Immature natural killer cell (primary cell): ENCODE measurements around the gene TEX26. TPM values are rescaled to one million over a fixed set of nuclear protein-coding genes. Genes with fewer than 3 reads are reported as not detected.

Experiments
- DNase-seq, 3 donors: peaks; one replicate each; pipeline ENCODE4 v3.0.0; 2022; ENCODE audit warnings: mixed read lengths in 1 of 3
- H3K27ac Mint-ChIP-seq, 6 donors: one replicate each; pipeline ENCODE4 v1.8.0; 2020; ENCODE audit warnings: mixed read lengths in 6 of 6, mild to moderate bottlenecking in 5 of 6, inconsistent platforms in 4 of 6, moderate library complexity in 3 of 6
- H3K27me3 Mint-ChIP-seq, 3 donors: one replicate each; pipeline ENCODE4 v1.8.0; 2020 to 2021; ENCODE audit warnings: low read depth in 3 of 3, mild to moderate bottlenecking in 3 of 3, mixed read lengths in 3 of 3, moderate library complexity in 3 of 3, inconsistent platforms in 1 of 3
- H3K36me3 Mint-ChIP-seq, 3 donors: one replicate each; pipeline ENCODE4 v1.8.0; 2020; ENCODE audit warnings: mixed read lengths in 3 of 3, inconsistent platforms in 2 of 3, mild to moderate bottlenecking in 2 of 3
- H3K4me1 Mint-ChIP-seq, 2 donors: one replicate each; pipeline ENCODE4 v1.8.0; 2020; ENCODE audit warnings: inconsistent platforms in 2 of 2, mild to moderate bottlenecking in 2 of 2, mixed read lengths in 2 of 2, moderate library complexity in 1 of 2
- H3K4me3 Mint-ChIP-seq, 5 donors: one replicate each; pipeline ENCODE4 v1.8.0; 2020; ENCODE audit warnings: mild to moderate bottlenecking in 5 of 5, mixed read lengths in 5 of 5, inconsistent platforms in 3 of 5, moderate library complexity in 3 of 5
- H3K9me3 Mint-ChIP-seq, 6 donors: one replicate each; pipeline ENCODE4 v1.8.0; 2020; ENCODE audit warnings: mild to moderate bottlenecking in 6 of 6, mixed read lengths in 6 of 6, inconsistent platforms in 4 of 6, moderate library complexity in 3 of 6
- polyA plus RNA-seq, 3 donors: library from polyadenylated mRNA; unstranded; fragments of 300-500 nt; fragmentation: Illumina TruSeq; gene quantifications; one replicate each; pipeline ENCODE4 v1.2.3, GENCODE V29; 2021

TEX26 gene
- not detected for polyA plus RNA-seq

GRCh38 chr13:30932481-30933353, at the start of gene TEX26:
Gene TEX26, plus strand, starts transcription at chr13:30932656. Its CDS starts 60 bp downstream, at chr13:30932716.
- no peak within 1 kb of the TSS for H3K27ac Mint-ChIP-seq
- DNase-seq: no peak

GRCh38 chr13:30882996-30883766, 49.3 kb upstream of the TEX26 start:
- H3K4me3 Mint-ChIP-seq: no peak overlapping the region
- H3K9me3 Mint-ChIP-seq: peaks cover 0 to 4% (median 0%) of the 10 kb centered on the region in 6 donors
- H3K36me3 Mint-ChIP-seq: peaks cover 0 to 4% (median 3%) of the 10 kb centered on the region in 3 donors
- H3K27me3 Mint-ChIP-seq: peaks cover 0 to 7% (median 4%) of the 10 kb centered on the region in 3 donors
- no peak for DNase-seq
- no peak overlapping the region for H3K27ac Mint-ChIP-seq
- H3K4me1 Mint-ChIP-seq: no peaks in the 10 kb centered on the region

More at GRCh38 chr13:30932481-30933353, at the start of gene TEX26:
- no peak within 1 kb of the TSS for H3K4me3 Mint-ChIP-seq
- no peaks in the 10 kb centered on the region for H3K36me3 Mint-ChIP-seq
- no peaks in the 10 kb centered on the region for H3K4me1 Mint-ChIP-seq
- peaks cover 0 to 3% (median 0%) of the 10 kb centered on the region in 6 donors for H3K9me3 Mint-ChIP-seq
- peaks cover 4 to 21% (median 7%) of the 10 kb centered on the region in 3 donors for H3K27me3 Mint-ChIP-seq

GRCh38 chr13:30884543-30884942, 47.9 kb upstream of the TEX26 start:
- H3K9me3 Mint-ChIP-seq: peaks cover 0 to 4% (median 0%) of the 10 kb centered on the region in 6 donors
- H3K4me1 Mint-ChIP-seq: no peaks in the 10 kb centered on the region
- peaks cover 0 to 10% (median 2%) of the 10 kb centered on the region in 3 donors for H3K27me3 Mint-ChIP-seq
- no peak overlapping the region for H3K4me3 Mint-ChIP-seq
- no peak overlapping the region for H3K27ac Mint-ChIP-seq
- H3K36me3 Mint-ChIP-seq: peaks cover 0 to 4% (median 3%) of the 10 kb centered on the region in 3 donors
- DNase-seq: no peak

GRCh38 chr13:30889196-30889690, 43.2 kb upstream of the TEX26 start:
- Mint-ChIP-seq H3K9me3 (peaks cover 0 to 4% (median 0%) of the 10 kb centered on the region in 6 donors), H3K4me3 (no peak overlapping the region), H3K36me3 (no peaks in the 10 kb centered on the region), H3K27ac (no peak overlapping the region), H3K27me3 (peaks cover 0 to 10% (median 0%) of the 10 kb centered on the region in 3 donors), H3K4me1 (no peaks in the 10 kb centered on the region)
- no peak for DNase-seq

GRCh38 chr13:30892966-30893365, 39.5 kb upstream of the TEX26 start:
- no peak overlapping the region for H3K27ac Mint-ChIP-seq
- H3K36me3 Mint-ChIP-seq: no peaks in the 10 kb centered on the region
- no peak for DNase-seq
- H3K9me3 Mint-ChIP-seq: peaks cover 0 to 2% (median 0%) of the 10 kb centered on the region in 6 donors
- no peaks in the 10 kb centered on the region for H3K4me1 Mint-ChIP-seq
- H3K27me3 Mint-ChIP-seq: peaks cover 0 to 24% (median 0%) of the 10 kb centered on the region in 3 donors
- H3K4me3 Mint-ChIP-seq: no peak overlapping the region

GRCh38 chr13:30895773-30896172, 36.7 kb upstream of the TEX26 start:
- Mint-ChIP-seq H3K4me1 (peaks cover 0 to 2% of the 10 kb centered on the region in 2 donors), H3K9me3 (peaks cover 0 to 2% (median 0%) of the 10 kb centered on the region in 6 donors), H3K36me3 (no peaks in the 10 kb centered on the region), H3K4me3 (no peak overlapping the region), H3K27ac (no peak overlapping the region), H3K27me3 (peaks cover 0 to 30% (median 2%) of the 10 kb centered on the region in 3 donors)
- no peak for DNase-seq

GRCh38 chr13:30898070-30898469, 34.4 kb upstream of the TEX26 start:
- Mint-ChIP-seq H3K27ac (no peak overlapping the region), H3K36me3 (no peaks in the 10 kb centered on the region), H3K4me3 (no peak overlapping the region), H3K4me1 (peaks cover 0 to 2% of the 10 kb centered on the region in 2 donors), H3K27me3 (peaks cover 0 to 35% (median 2%) of the 10 kb centered on the region in 3 donors), H3K9me3 (no peaks in the 10 kb centered on the region)
- DNase-seq: no peak

GRCh38 chr13:30898678-30899241, 33.7 kb upstream of the TEX26 start:
- H3K36me3 Mint-ChIP-seq: no peaks in the 10 kb centered on the region

GRCh38 chr13:30900436-30900835, 32.0 kb upstream of the TEX26 start:
- Mint-ChIP-seq H3K9me3 (no peaks in the 10 kb centered on the region), H3K4me1 (peaks cover 4 to 5% of the 10 kb centered on the region in 2 donors), H3K27me3 (peaks cover 6 to 40% (median 9%) of the 10 kb centered on the region in 3 donors), H3K27ac (no peak overlapping the region), H3K4me3 (no peak overlapping the region), H3K36me3 (no peaks in the 10 kb centered on the region)
- no peak for DNase-seq

More at GRCh38 chr13:30898678-30899241, 33.7 kb upstream of the TEX26 start:
- Mint-ChIP-seq H3K4me1 (peaks cover 0 to 2% of the 10 kb centered on the region in 2 donors), H3K4me3 (no peak overlapping the region), H3K27me3 (peaks cover under 1 to 37% (median 3%) of the 10 kb centered on the region in 3 donors), H3K27ac (no peak overlapping the region), H3K9me3 (no peaks in the 10 kb centered on the region)
- DNase-seq: no peak

- DNase-seq: no peak
- Mint-ChIP-seq H3K36me3 (no peaks in the 10 kb centered on the region), H3K27me3 (peaks cover 8 to 42% (median 10%) of the 10 kb centered on the region in 3 donors), H3K4me3 (no peak overlapping the region), H3K4me1 (peaks cover 6 to 7% of the 10 kb centered on the region in 2 donors), H3K9me3 (no peaks in the 10 kb centered on the region), H3K27ac (no peak overlapping the region)
These were observed 31.3 kb upstream of the TEX26 start for GRCh38 chr13:30900952-30901749.

GRCh38 chr13:30904043-30904442, 28.4 kb upstream of the TEX26 start:
- Mint-ChIP-seq H3K27ac (no peak overlapping the region), H3K36me3 (peaks cover 0 to 4% (median 0%) of the 10 kb centered on the region in 3 donors), H3K4me3 (no peak overlapping the region), H3K4me1 (peaks cover 5 to 11% of the 10 kb centered on the region in 2 donors), H3K9me3 (no peaks in the 10 kb centered on the region), H3K27me3 (peaks cover 14 to 28% (median 20%) of the 10 kb centered on the region in 3 donors)
- no peak for DNase-seq

GRCh38 chr13:30905932-30906383, 26.5 kb upstream of the TEX26 start, which contains the start of gene MEDAG:
Gene MEDAG, plus strand, starts transcription at chr13:30906271. Its CDS starts 245 bp downstream, at chr13:30906516.
- Mint-ChIP-seq H3K27ac (no peak within 1 kb of the TSS), H3K4me1 (peaks cover 5 to 11% of the 10 kb centered on the region in 2 donors), H3K36me3 (peaks cover 0 to 4% (median 0%) of the 10 kb centered on the region in 3 donors), H3K9me3 (peaks cover 0 to 5% (median 0%) of the 10 kb centered on the region in 6 donors), H3K27me3 (peaks cover 14 to 28% (median 21%) of the 10 kb centered on the region in 3 donors), H3K4me3 (peak within 1 kb of the TSS in 3 of 5 donors; percentile 6 to 11 (median 9))
- no peak for DNase-seq
